GM19395 (cell line): ENCODE data around the gene SWI5.

Experiments
- ATAC-seq: cut with Tn5 transposase; IDR thresholded peaks from one replicate; pipeline ENCODE4 v1.9.1; 2021; ENCODE audit warnings: mild to moderate bottlenecking, moderate library complexity; ENCODE audit not compliant: unreplicated experiment

SWI5 gene

DNA sequence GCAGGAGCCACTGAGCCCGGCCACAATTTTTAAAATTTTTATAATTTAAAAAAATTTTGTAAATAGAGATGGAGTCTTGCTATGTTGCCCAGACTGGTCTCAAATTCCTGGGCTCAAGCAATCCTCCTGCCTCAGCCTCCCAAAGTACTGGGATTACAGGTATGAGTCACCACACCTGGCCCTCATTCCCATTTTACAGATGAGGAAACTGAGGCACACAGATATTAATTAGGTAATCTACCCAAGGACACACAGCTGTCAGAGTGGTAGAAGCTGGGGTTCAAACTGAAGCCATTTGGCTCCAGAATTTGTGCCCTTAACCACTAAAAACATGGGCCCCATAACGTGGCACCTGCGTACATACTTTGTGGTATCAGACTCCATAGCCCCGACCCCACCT lies 38.6 kb downstream of the SWI5 start:
- no peak for ATAC-seq

- no peak for ATAC-seq
These were observed 40.3 kb downstream of the SWI5 start for GRCh38 chr9:128316421-128316820.

DNA sequence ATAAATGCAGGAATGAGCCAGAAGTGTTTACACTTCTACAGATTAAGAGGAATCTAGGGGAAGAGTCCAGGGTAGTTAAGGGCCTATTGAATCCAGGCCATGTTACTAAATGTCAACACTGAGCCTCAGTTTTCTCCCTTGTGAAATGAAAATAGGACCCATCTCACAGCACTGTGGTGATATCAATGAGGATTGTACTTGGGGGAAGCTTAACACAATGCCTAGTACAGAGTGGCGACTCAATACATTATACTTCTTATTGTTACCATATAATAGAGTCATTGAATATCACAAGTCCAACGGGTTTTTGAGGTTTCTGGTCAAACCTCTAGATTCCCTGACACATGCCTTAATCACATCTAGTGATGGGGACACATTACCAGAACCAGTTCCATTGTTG lies 41.6 kb downstream of the SWI5 start:
- ATAC-seq, result no peak

- ATAC-seq, result no peak
These were observed 45.3 kb downstream of the SWI5 start for GRCh38 chr9:128321343-128321742.

GRCh38 chr9:128321879-128322403 lies 45.9 kb downstream of the SWI5 start:
- ATAC-seq, result peak; percentile 6

DNA sequence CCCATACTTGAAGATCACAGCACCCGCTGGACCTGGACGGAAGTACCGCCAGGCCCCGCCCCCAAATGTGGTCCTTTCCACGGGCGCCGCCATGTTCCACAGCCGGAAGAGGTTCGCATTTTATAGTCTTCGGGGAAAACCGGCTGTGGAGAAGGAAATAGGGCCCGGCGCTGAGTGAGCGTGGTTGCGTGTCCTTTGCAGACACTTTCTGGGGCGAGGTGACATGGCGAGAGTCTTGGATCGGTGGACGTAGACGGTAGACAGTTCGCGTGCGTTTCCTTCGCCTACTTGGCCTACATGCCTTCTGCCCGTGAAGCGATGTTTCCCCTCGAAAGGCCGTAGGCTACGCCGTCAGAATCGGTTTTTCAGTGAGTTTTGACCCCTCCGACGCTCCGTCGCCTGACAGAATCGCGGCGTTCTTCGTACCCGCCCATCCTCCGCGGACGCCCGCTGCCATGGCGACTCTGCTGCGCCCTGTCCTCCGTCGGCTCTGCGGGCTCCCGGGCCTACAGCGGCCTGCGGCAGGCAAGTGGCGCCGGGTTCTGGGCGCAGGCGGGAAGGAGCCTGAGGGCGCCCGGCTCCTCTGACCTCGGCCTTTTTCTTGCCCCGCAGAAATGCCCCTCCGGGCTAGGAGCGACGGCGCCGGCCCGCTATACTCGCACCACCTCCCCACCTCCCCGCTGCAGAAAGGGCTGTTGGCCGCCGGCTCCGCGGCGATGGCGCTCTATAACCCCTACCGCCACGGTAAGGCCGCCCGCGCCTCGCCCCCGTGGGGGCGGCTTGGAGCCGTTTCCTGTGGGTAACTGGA lies 46.5 kb downstream of the SWI5 start, which contains the start of the genes COQ4 and TRUB2:
Gene COQ4 (plus strand): TSS at position 436 of the 808 bp plus-strand sequence. CDS start 20 bp downstream, at position 456.
Gene TRUB2 (minus strand): TSS at position 44 of the 808 bp plus-strand sequence. CDS start 39 bp downstream, at position 5.
- peak; percentile 85 for ATAC-seq

GRCh38 chr9:128323212-128323730 lies 47.2 kb downstream of the SWI5 start:
- ATAC-seq, result no peak

DNA sequence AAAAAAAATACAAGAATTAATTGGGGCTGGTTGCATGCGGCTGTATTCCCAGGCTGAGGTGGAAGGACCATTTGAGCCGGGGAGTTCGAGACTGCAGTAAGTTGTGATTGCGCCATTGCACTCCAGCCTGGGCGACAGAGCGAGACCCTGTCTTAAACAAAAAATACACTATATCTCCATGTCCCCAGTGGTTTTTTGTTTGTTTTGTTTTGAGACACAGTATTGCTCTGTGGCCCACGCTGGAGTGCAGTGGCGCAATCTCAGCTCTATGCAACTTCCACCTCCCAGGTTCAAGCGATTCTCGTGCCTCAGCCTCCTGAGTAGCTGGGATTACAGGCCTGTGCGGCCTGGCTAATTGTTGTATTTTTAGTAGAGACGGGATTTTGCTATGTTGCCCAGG lies 47.7 kb downstream of the SWI5 start:
- ATAC-seq, result no peak

- ATAC-seq, result no peak
These were observed 48.3 kb downstream of the SWI5 start for GRCh38 chr9:128324401-128324800.

GRCh38 chr9:128325629-128326028 lies 49.6 kb downstream of the SWI5 start:
- ATAC-seq, result no peak

DNA sequence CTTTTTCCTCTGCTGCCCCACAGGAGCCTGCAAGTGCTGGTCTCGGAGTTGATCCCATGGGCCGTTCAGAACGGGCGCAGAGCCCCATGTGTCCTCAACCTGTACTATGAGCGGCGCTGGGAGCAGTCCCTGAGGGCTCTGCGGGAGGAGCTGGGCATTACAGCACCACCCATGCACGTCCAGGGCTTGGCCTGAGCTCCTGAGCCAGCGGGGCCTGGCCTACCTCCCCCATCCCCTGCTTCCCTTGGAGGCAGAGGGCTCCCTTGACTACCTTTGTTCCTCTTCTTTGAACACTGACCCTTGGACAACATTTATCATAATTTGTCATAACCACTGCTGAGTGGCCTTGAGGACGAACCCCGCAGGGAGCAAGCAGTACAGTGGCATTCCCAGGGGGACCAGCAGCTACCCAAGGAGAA lies 57.4 kb downstream of the SWI5 start:
- no peak for ATAC-seq

GRCh38 chr9:128335161-128335560 lies 59.1 kb downstream of the SWI5 start:
- ATAC-seq, result no peak

- ATAC-seq, result no peak
These were observed 59.8 kb downstream of the SWI5 start for GRCh38 chr9:128335914-128336313.

- no peak for ATAC-seq
These were observed 61.9 kb downstream of the SWI5 start for GRCh38 chr9:128337936-128338335.
